D721Med (cell line): Measurements from ENCODE around the gene PTPN18.

Experiments used
- DNase-seq: peaks from one replicate; pipeline ENCODE4 v3.0.0; 2011; ENCODE audit warnings: low spot score; ENCODE audit not compliant: insufficient read length
- FAIRE-seq: peaks from 2 replicates; lab custom pipeline; 2011; peaks lifted over from hg19 to GRCh38; lab: Jason Lieb, UNC
- TF ChIP-seq, protein P1 (sequence below): IDR thresholded peaks from 2 replicates; pipeline ENCODE4 v1.5.1; 2012; ENCODE audit warnings: mild to moderate bottlenecking, control low read depth; ENCODE audit not compliant: insufficient read depth; ENCODE audit errors: missing control alignments

The PTPN18 gene

DNA sequence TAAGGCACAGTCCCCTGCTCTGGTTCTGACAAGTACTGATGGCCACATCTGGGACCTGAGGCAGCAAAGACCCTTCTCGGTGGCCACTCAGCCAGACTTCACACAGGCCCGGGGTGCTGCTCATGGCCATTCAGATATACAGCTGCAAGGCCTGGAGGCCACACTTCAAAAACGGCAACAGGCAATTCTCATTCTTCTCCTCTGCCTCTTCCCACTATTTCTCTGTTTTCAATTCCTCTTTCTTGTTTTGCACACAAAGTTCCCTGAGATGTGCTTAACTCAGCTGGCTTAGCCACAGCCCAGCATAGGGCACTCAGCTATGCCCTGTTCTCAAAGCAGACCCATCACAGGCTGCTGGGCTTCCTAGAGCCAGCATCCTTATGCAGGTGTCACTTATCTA, 29.9 kb downstream of the PTPN18 start:
- TF ChIP-seq, protein P1, sequence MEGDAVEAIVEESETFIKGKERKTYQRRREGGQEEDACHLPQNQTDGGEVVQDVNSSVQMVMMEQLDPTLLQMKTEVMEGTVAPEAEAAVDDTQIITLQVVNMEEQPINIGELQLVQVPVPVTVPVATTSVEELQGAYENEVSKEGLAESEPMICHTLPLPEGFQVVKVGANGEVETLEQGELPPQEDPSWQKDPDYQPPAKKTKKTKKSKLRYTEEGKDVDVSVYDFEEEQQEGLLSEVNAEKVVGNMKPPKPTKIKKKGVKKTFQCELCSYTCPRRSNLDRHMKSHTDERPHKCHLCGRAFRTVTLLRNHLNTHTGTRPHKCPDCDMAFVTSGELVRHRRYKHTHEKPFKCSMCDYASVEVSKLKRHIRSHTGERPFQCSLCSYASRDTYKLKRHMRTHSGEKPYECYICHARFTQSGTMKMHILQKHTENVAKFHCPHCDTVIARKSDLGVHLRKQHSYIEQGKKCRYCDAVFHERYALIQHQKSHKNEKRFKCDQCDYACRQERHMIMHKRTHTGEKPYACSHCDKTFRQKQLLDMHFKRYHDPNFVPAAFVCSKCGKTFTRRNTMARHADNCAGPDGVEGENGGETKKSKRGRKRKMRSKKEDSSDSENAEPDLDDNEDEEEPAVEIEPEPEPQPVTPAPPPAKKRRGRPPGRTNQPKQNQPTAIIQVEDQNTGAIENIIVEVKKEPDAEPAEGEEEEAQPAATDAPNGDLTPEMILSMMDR = no peak
- DNase-seq = no peak
- FAIRE-seq = no peak

DNA sequence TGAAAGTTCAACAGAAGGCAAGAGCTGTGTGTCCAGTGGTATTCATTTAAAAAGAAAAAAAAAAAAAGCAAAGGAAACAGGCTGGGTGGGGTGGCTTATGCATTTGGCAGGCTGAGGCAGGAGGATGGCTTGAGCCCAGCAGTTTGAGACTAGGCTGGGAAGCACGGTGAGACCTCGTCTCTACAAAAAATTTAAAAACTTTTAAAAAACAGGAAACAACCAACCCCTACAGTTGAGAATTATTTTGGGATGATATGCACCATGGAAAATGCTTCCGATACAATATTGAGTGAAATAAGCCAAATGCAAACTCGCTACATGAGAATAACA, 31.2 kb downstream of the PTPN18 start:
- FAIRE-seq (no peak), DNase-seq (no peak)
- TF ChIP-seq, protein P1 = no peak

DNA sequence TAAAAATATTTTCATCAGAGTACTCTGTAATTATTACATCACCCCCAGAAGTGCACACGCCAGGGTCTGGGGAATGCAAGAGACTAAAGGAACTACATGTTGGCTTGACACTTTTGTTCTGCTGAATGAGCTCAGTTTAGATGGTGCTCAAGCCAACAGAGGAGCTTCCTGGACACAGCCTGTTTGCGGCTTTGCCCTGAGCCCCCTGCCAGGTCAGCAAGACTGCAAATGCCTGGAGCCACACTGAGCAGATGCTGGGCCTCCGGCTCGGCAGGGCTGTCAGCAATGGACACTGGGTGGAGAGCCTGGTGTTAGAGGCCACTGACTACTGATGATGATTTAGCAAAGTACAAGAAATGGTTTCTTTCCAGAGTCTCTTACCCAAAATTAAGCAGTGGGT, 31.9 kb downstream of the PTPN18 start:
- TF ChIP-seq, protein P1 = no peak
- DNase-seq = no peak
- FAIRE-seq = no peak

DNA sequence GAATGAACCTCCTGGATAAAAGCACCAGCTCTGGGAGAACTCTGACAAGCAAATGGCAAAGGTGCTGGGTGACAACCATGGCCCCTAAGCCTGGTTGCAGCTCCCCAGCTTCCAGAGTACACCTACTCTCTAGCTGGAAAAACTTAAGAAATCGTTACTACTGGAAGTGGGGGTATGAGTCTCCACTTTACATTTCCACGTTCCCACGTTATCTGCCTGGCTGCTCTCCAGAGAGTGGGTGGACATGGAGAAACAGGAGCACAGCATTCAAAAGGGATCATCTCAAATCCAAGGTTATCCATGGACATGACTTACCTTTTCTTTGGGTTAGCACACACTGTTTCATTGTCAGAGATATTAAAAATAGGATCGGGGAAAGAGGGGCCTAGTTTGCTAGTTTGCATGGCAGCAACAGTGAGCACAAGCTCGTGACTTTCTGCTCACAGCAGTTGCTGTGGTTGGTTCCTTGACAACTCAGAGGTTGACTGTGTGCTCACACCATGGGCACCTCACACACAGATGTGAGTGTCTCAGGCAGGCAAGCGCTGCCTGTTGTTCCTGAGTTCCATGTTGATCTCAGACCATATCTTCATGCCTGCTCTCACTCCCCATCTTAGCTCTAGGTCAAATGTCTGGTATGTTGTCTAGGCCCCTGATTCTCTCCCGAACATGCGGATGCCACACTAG, 32.5 kb downstream of the PTPN18 start:
- TF ChIP-seq, protein P1 = no peak
- DNase-seq (no peak), FAIRE-seq (no peak)

DNA sequence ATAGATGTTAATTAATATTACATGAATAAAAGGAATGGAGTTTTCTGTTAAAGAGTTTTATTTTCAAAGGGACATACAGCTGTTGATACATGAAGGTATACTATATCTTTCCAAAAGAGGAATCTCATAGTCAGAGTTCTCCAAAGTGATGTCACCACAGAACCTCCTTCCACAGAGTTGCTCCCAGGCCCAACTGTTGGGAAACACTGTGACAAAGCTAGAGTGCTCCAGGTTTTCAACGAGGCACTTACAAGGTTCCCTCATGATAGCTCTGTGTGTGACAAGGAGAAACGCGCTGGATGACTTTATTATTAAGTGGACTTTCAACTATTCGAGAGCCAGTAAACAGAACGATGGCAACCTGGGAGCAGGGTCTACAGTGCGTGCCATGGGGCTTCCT, 33.5 kb downstream of the PTPN18 start:
- DNase-seq (no peak), FAIRE-seq (no peak)
- TF ChIP-seq, protein P1 = no peak

DNA sequence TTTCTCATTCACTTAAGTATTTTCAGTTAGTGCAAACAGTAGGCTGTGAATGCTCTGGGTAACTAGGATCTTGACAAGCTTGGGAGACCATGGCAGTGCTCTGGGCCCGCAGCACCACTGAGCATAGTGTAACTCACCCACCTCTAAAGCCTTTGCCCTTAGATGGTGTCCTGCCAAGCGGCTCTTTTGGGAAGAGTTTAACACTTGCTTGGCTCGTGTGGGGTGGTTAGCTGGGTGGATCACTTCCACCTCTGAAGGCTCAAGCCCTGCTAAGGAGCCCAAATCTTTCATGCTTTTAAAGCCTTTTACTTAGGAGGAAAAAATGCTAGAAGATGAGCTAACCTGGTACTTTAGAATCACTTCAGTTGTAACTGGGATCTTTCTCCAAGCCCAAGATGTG, 33.9 kb downstream of the PTPN18 start:
- DNase-seq (no peak), FAIRE-seq (no peak)
- TF ChIP-seq, protein P1 = no peak

DNA sequence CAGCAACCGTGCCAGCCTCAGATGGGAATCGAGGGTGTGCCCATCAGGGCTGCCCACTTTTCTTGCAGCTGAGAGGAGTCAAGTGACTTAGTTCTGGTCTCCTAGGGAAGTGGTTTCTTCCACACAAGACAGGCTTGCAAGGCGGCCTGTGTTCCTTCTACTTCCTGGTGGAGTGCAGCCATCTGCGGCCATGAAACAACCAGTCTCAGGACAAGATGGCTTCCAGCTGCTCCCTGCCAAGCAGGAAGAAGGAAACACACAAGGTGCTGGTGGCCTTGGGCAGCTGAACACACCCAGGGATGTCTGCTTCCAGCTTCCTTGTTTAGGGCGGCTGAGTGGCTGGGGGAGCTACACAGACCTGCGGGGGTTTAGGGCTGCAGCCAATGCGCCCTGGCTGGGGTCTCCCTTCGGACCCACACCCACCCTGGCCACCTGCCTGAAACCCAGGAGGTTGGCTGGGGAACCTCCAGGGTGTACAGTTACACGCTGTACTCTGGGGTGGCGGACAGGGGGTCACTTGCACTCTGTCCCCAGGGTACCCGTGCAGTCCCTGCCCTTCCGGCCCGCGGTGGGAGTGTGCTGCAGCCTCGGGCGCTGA, 34.7 kb downstream of the PTPN18 start:
- no peak for DNase-seq

More for the DNA sequence above, 34.7 kb downstream of the PTPN18 start:
- TF ChIP-seq, protein P1 = no peak
- no peak for FAIRE-seq
